GM23338 (cell line): ENCODE data around the gene RENBP. TPM values are rescaled to one million over a fixed set of nuclear protein-coding genes. Genes with fewer than 3 reads are reported as not detected.

Experiments used
- ATAC-seq: fragments of 200-7000 bp; cut with Tn5 transposase; 3 replicates; pipeline ENCODE4 v1.9.1; 2020
- DNase-seq: peaks from one replicate; pipeline ENCODE4 v3.0.0-alpha.2; 2015; ENCODE audit warnings: low spot score
- H2AFZ ChIP-seq: fragments of 200-600 bp; sonication (generic); 2 replicates; pipeline ENCODE4 v1.8.0; 2016; ENCODE audit warnings: antibody characterized with exemption, mild to moderate bottlenecking, moderate library complexity
- H3F3A ChIP-seq: fragments of 200-600 bp; sonication (generic); replicated peaks from 2 replicates; pipeline ENCODE4 v1.8.0; 2017; ENCODE audit warnings: antibody characterized with exemption, mixed run types, low read depth
- H3K27ac ChIP-seq: fragments of 200-600 bp; sonication (generic); 2 replicates; pipeline ENCODE4 v1.6.1; 2016; ENCODE audit warnings: low read depth
- H3K27me3 ChIP-seq: fragments of 200-600 bp; sonication (generic); 2 replicates; pipeline ENCODE4 v1.8.0; 2016; ENCODE audit warnings: mild to moderate bottlenecking, mixed run types, moderate library complexity; ENCODE audit not compliant: insufficient read depth
- H3K36me3 ChIP-seq: fragments of 200-600 bp; sonication (generic); 2 replicates; pipeline ENCODE4 v1.8.0; 2016; ENCODE audit warnings: mild to moderate bottlenecking; ENCODE audit not compliant: insufficient read depth
- H3K4me1 ChIP-seq: fragments of 200-600 bp; sonication (generic); 2 replicates; pipeline ENCODE4 v1.8.0; 2016; ENCODE audit warnings: mild to moderate bottlenecking, moderate library complexity; ENCODE audit not compliant: insufficient read depth
- H3K4me2 ChIP-seq: fragments of 200-600 bp; sonication (generic); 2 replicates; pipeline ENCODE4 v1.7.1; 2017; ENCODE audit warnings: mixed run types
- H3K4me3 ChIP-seq: fragments of 200-600 bp; sonication (generic); 2 replicates; pipeline ENCODE4 v1.6.1; 2016; ENCODE audit warnings: mixed run types
- H3K79me2 ChIP-seq: fragments of 200-600 bp; sonication (generic); replicated peaks from 2 replicates; pipeline ENCODE4 v1.8.0; 2017; ENCODE audit warnings: mild to moderate bottlenecking; ENCODE audit not compliant: insufficient read depth
- H3K9me2 ChIP-seq: fragments of 200-600 bp; sonication (generic); 2 replicates; pipeline ENCODE4 v1.8.0; 2017; ENCODE audit not compliant: insufficient read depth
- H4K20me1 ChIP-seq: fragments of 200-600 bp; sonication (generic); replicated peaks from 2 replicates; pipeline ENCODE4 v1.8.0; 2017; ENCODE audit warnings: mild to moderate bottlenecking; ENCODE audit not compliant: insufficient read depth
- H3K27ac Mint-ChIP-seq: 2 replicates; pipeline ENCODE4 v1.8.0; 2020; ENCODE audit warnings: inconsistent platforms, mild to moderate bottlenecking, moderate library complexity, mixed read lengths
- H3K27me3 Mint-ChIP-seq: 3 replicates; pipeline ENCODE4 v1.8.0; 2022; ENCODE audit warnings: low read depth, mild to moderate bottlenecking, moderate library complexity, mixed read lengths, inconsistent platforms; ENCODE audit not compliant: insufficient read depth, poor library complexity
- H3K36me3 Mint-ChIP-seq: 3 replicates; pipeline ENCODE4 v1.8.0; 2021; ENCODE audit warnings: low read depth, mild to moderate bottlenecking, inconsistent platforms, moderate library complexity, mixed read lengths
- H3K4me1 Mint-ChIP-seq: 3 replicates; pipeline ENCODE4 v1.8.0; 2020; ENCODE audit warnings: mild to moderate bottlenecking, inconsistent platforms, mixed read lengths
- H3K4me3 Mint-ChIP-seq: 3 replicates; pipeline ENCODE4 v1.8.0; 2021; ENCODE audit warnings: moderate library complexity, mild to moderate bottlenecking, inconsistent platforms, mixed read lengths
- H3K9me3 Mint-ChIP-seq: 3 replicates; pipeline ENCODE4 v1.8.0; 2020; ENCODE audit warnings: moderate library complexity, mild to moderate bottlenecking, inconsistent platforms, mixed read lengths
- CREB1 ChIP-seq: fragments of 250-450 bp; sonication (Bioruptor Pico); IDR thresholded peaks from 2 replicates; pipeline ENCODE4 v1.5.0; 2020; ENCODE audit warnings: low read depth, mild to moderate bottlenecking, moderate library complexity
- CTCF ChIP-seq, 2 experiments: fragments of 200-600 bp in 1 of 2; sonication (generic) in 1 of 2; conservative IDR thresholded peaks; 2 replicates each; pipeline versions ENCODE4 v1.5.1 to v1.6.1; 2016 to 2017; ENCODE audit warnings: antibody characterized with exemption in 2 of 2, low read depth in 2 of 2, mild to moderate bottlenecking in 2 of 2, moderate library complexity in 1 of 2
- ETS1 ChIP-seq: IDR thresholded peaks from 2 replicates; pipeline ENCODE4 v1.6.1; 2016; ENCODE audit warnings: antibody characterized with exemption
- EZH2 ChIP-seq: fragments of 200-600 bp; sonication (generic); IDR thresholded peaks from one replicate; pipeline ENCODE4 v1.8.0; 2017; ENCODE audit warnings: antibody characterized with exemption, mild to moderate bottlenecking, low read depth; ENCODE audit not compliant: unreplicated experiment
- EZH2phosphoT487 ChIP-seq: fragments of 200-600 bp; sonication (generic); IDR thresholded peaks from one replicate; pipeline ENCODE4 v1.8.1; 2018; ENCODE audit warnings: antibody characterized with exemption; ENCODE audit not compliant: unreplicated experiment
- JUNB ChIP-seq: IDR thresholded peaks from one replicate; pipeline ENCODE4 v1.6.1; 2016; ENCODE audit warnings: antibody characterized with exemption; ENCODE audit not compliant: unreplicated experiment
- NANOG ChIP-seq: IDR thresholded peaks from 2 replicates; pipeline ENCODE4 v1.6.1; 2016; ENCODE audit warnings: antibody characterized with exemption, borderline replicate concordance
- POLR2AphosphoS5 ChIP-seq: IDR thresholded peaks from 2 replicates; pipeline ENCODE4 v1.6.1; 2016; ENCODE audit warnings: antibody characterized with exemption, low read depth
- REST ChIP-seq: IDR thresholded peaks from one replicate; pipeline ENCODE4 v1.6.1; 2018; ENCODE audit warnings: antibody characterized with exemption; ENCODE audit not compliant: unreplicated experiment
- STAT1 ChIP-seq: IDR thresholded peaks from one replicate; pipeline ENCODE4 v1.6.1; 2016; ENCODE audit warnings: antibody characterized with exemption; ENCODE audit not compliant: unreplicated experiment
- ZNF114 ChIP-seq: fragments of 250-450 bp; sonication (Bioruptor Pico); IDR thresholded peaks from 2 replicates; pipeline ENCODE4 v1.5.0; 2020; ENCODE audit warnings: mild to moderate bottlenecking, moderate library complexity
- ZNF331 ChIP-seq: fragments of 250-450 bp; sonication (Bioruptor Pico); IDR thresholded peaks from 2 replicates; pipeline ENCODE4 v1.5.0; 2020; ENCODE audit warnings: low read depth, mild to moderate bottlenecking, moderate library complexity
- ZNF462 ChIP-seq: fragments of 250-450 bp; sonication (Bioruptor Pico); IDR thresholded peaks from 2 replicates; pipeline ENCODE4 v1.5.0; 2020; ENCODE audit warnings: mild to moderate bottlenecking, moderate library complexity
- polyA plus RNA-seq: library from polyadenylated mRNA; unstranded; fragments of >200 nt; fragmentation: Nextera tagmentation; extraction: Ambion mirVana; gene quantifications from 2 replicates; pipeline ENCODE4 v1.2.1, GENCODE V29; 2016
- total RNA-seq: library from RNA; depleted of rRNA; stranded (reverse); fragments of >200 nt; shearing (Covaris generic); gene quantifications from 2 replicates; pipeline ENCODE4 v1.2.3, GENCODE V29; 2014

The RENBP gene
- total and polyA plus RNA-seq, 2 experiments from 2014 or later: 2.0 to 10.3 TPM

GRCh38 chrX:153968255-153968654 lies 23.8 kb upstream of the RENBP start:
- peak overlapping the region; percentile 85 for H3K4me3 ChIP-seq
- H3K4me1 ChIP-seq: peaks cover 12% of the 10 kb centered on the region
- Mint-ChIP-seq H3K36me3 (peaks cover 23% of the 10 kb centered on the region), H3K27ac (peak overlapping the region; percentile 52; the same call in 1 of the 2 replicates), H3K9me3 (no peaks in the 10 kb centered on the region; the same call in 2 of the 3 replicates), H3K4me3 (peak overlapping the region; percentile 100), H3K4me1 (peaks cover 22% of the 10 kb centered on the region), H3K27me3 (peaks cover 6% of the 10 kb centered on the region)
- TF ChIP-seq CTCF (conservative IDR thresholded peaks at IDR 0.05; ENCODE audit: low read depth in 2 of 2) (no peak), REST (no peak), ZNF462 (no peak), EZH2 (no peak), ETS1 (no peak), JUNB (no peak), EZH2phosphoT487 (no peak), ZNF331 (no peak), CREB1 (CRISPR knock-in tag) (no peak), NANOG (no peak), STAT1 (no peak), ZNF114 (CRISPR knock-in tag) (no peak), POLR2AphosphoS5 (no peak)
- H3K9me2 ChIP-seq: no peaks in the 10 kb centered on the region
- no peaks in the 10 kb centered on the region for H3K27me3 ChIP-seq
- H3K27ac ChIP-seq: no peak overlapping the region
- H2AFZ ChIP-seq: no peak overlapping the region
- DNase-seq (no peak), ATAC-seq (no peak)
- H4K20me1 ChIP-seq: peaks cover 17% of the 10 kb centered on the region
- H3K79me2 ChIP-seq: peaks cover 73% of the 10 kb centered on the region
- no peaks in the 10 kb centered on the region for H3K36me3 ChIP-seq
- 0 out of 2 replicates have a peak, but pooled peaks cover 4% of the 10 kb centered on the region for H3F3A ChIP-seq
- peak overlapping the region; percentile 84 for H3K4me2 ChIP-seq
